IPS-NIHi7 (cell line): Measurements from ENCODE around the gene PRKAA2.

Experiments
- DNase-seq: peaks from one replicate; pipeline ENCODE4 v3.0.0; 2012; ENCODE audit warnings: mixed read lengths; ENCODE audit errors: extremely low spot score

Gene PRKAA2

DNA sequence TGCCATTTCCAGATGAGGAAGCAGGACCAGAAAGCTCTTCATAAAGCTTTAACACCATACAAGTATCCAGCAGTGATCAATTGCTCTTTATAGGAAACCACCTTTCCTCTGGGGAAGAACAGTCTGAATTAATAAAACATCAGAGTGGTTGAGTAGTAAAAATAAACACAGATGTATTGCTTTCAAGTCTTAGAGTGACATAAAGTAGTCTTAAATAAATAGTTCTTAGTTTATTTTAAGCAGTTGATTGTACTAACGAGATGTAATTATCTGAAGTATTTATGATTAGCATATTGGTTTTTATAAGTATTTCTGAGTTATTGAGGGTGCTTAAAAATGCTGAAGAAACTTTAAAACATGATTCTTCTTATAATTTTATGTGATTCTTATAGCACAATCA is 67.0 kb downstream of the PRKAA2 start:
- DNase-seq, result no peak

DNA sequence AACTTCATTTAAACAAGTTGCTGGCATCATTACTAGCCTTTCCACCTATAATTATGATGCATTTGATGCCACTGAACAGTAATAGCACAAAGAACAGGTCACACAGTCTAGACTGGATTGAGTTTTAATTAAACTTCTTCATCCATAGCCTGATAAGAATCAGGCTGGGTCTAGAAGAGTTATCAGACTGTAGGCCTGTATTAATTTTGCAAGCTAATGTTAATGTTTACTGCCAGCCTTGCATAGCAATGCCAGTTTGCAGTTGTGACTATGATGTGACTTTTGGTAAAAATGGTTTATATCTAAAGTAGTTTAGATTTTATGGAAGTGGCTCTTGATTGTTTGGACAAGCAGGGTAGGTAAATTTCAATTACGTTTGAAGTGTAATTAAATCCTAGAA is 68.0 kb downstream of the PRKAA2 start:
- DNase-seq, result no peak

DNA sequence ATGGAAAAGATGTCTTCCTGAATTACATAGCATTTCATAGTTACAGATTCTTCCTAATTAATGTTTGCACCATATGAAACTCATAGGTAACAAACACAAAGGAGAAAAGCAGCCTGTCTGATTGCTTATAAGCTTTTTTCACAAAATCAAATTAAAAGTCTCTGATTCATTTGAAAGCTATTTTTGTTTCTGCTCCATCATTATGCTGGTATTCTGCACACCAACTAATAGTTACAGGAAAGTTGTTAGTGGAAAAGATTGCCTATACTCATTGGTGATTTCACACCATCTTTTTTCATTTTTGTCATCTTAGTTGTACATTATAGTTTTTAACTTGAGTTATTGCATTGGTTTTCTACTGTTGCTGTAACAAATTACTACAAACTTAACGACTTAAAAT is 70.0 kb downstream of the PRKAA2 start:
- DNase-seq, result no peak

DNA sequence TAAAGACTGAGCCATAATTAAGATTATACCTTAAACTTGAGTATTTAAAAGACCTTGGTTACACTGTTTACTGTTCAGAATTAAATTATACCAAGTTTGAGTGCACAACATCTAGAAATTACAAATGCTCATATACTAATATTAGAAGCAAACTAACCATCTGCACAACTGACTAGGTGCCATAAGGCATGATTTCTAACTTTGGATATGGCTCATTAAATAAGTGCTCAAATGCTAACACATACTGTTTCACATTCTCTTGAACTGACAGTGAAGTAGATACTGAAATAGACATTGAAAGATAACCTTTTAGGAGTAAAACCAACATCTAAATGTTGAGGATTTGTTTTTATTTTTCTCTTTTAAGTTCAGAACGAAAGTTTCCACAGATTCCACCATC is 74.1 kb downstream of the PRKAA2 start:
- no peak for DNase-seq

DNA sequence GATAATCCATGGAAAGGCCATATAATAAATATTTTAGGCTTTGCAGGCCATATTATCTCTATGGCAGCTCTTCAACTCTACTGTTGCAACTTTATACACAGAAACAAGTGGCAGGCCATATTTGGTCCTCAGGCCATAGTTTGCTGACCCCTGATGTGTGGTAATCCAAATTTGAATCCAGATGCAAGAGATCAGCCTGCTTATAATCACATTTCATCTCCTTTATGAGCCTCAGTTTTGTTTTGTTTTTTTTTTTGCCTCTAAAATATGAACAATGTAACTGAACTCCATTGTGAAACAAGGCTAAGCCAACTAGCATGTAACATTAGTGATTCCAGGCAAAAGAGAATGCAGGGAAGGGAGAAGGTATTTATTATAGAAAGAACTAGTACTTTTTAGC is 81.6 kb downstream of the PRKAA2 start:
- DNase-seq, result no peak

DNA sequence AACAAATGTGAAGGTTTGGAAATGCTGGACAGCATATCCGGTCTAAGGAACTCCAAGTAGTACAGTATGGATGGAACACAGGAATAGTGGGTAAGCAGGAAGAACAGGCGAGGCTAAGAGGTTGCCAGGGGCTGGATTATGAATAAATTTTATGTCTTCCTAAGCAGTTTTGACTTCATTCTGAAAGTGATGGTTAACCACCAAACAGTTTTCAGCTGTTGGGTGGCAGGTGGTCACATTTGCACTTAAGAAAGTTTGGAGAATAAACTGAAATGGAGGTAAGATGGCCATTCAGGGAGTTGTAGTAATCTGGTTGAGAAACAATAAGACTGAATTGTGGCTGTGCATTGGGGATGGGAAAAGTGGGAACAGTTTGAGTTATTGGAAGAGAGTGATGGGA is 83.8 kb downstream of the PRKAA2 start:
- no peak for DNase-seq

DNA sequence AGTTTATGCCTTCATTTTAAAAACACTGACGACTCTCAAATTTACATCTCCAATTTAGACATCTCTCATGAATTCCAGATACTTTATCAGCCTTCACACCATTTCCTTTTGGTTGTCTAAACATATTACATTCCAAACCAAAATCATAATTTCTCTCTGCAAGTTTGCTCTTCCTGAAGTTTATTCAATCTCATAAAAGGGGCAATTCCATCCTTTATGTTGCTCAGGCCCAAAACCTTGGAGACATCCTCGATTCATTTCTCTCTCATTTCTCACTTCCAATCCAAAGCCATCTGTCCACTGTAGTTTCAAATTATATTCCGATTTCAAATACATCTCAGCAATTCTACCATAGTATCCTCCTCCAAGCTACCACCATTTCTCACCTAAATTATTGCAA is 100.1 kb downstream of the PRKAA2 start:
- no peak for DNase-seq

DNA sequence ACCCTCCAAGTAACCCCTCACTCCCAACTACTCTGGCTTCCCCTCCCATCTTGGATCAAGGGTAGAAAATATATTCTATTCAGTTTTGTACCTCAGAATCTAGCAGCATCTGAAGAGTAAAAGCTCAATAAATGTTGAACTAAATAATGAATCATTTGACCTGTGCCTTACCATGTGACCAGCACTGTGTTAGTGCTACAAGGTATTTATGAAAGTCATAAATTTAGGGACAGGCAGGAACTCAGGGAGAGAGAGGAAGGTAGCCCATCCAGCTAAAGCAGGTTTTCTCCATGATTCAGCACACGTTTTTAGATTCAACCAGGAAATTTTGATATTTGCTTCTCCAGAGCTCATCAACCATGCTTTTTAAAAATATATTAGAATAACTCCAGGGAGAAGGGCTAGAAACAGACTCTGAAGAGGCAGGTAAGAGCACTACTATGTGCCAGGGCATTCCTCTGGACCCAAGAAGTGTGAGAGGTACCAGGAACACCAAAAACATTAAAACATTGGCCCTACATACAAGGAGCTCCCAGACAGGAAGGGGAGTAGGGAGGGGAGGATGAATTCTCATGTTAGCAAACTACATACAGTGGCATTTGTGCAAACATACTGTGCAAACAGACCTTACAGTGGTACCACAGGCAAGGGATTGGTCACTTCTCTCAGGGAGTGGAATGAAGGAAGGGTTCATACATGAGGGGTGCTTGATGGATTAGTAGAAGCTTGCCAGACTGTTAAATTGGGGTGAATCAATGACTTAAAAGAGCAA is 109.8 kb downstream of the PRKAA2 start:
- no peak for DNase-seq

DNA sequence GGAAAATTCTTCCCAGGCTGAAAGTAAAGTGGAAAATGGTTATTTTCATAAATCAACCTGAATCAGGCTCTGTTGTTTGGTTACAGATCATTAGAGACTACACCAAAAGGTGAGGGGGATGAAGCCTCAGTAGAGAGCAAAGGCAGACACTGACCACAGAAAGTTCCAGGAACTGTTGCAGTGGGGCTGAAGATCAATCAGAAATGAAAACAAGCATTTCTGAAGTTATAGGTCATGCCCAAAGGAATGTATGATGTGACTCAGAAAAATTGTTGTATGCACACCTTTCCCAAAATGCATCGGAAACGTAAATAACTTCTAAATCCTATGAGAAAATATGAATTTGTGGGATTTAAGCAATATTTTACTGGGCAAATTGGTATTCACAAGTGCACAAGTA is 110.8 kb downstream of the PRKAA2 start:
- DNase-seq, result no peak

DNA sequence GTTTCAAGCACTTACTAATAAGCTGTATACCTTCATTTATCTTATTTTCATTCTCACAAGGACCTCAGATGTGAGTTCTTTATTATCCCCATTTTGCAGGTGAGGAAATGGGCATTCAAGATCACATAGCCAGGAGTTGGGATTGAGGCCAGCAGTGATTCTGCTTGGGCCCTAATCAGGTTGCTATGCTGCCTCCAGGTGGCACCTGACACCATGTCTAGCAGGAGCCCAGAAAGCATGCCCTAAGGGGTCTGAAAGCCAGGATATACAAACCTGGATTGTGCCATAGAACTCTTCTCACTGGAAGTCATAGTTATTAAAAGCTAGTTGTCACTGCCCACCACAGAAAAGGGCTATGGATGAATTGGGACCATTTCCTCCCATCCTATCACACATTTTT is 113.0 kb downstream of the PRKAA2 start:
- DNase-seq, result peak; percentile 62

DNA sequence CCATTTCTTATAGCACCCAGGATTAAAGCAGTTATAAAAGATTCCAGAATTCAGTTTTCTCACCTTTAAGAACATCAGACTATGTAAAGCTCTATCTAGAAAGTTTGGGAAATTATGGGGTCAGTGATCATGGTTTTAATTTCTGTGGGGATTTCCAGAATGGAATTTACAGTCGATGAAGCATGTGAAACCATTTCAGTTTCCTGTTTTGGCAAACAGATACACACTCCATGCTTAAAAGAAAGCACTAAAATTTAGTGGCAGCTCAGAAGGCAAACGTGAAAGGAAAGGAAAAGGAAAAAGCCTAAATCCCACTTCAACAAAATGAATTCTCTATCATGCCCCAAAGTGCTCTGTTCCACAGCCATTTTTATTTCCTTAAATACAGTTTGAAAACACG is 113.7 kb downstream of the PRKAA2 start:
- no peak for DNase-seq
